Gastrocnemius medialis (tissue), 4 donors: Measurements from ENCODE around the gene EXOSC1.

Source experiments
- POLR2A ChIP-seq, 2 donors: fragments of 450-650 bp; IDR thresholded peaks; one replicate each; pipeline ENCODE4 v1.6.1; 2017; ENCODE audit warnings: antibody characterized with exemption in 2 of 2, mild to moderate bottlenecking in 2 of 2, moderate library complexity in 2 of 2
- TF ChIP-seq, protein P1 (sequence below), 5 experiments: fragments of 450-650 bp in 3 of 5; fragments of 200-600 bp in 2 of 5; sonication (generic) in 2 of 5; IDR thresholded peaks in 4 of 5; conservative IDR thresholded peaks in 1 of 5; 1 replicate in 4 of 5; 2 replicates in 1 of 5; pipeline ENCODE4 v1.5.1; 2016 to 2019; ENCODE audit warnings: antibody characterized with exemption in 5 of 5, mild to moderate bottlenecking in 3 of 5, moderate library complexity in 3 of 5

GRCh38 chr10:97404044-97404443 lies 41.8 kb downstream of the EXOSC1 start:
- TF ChIP-seq, protein P1, sequence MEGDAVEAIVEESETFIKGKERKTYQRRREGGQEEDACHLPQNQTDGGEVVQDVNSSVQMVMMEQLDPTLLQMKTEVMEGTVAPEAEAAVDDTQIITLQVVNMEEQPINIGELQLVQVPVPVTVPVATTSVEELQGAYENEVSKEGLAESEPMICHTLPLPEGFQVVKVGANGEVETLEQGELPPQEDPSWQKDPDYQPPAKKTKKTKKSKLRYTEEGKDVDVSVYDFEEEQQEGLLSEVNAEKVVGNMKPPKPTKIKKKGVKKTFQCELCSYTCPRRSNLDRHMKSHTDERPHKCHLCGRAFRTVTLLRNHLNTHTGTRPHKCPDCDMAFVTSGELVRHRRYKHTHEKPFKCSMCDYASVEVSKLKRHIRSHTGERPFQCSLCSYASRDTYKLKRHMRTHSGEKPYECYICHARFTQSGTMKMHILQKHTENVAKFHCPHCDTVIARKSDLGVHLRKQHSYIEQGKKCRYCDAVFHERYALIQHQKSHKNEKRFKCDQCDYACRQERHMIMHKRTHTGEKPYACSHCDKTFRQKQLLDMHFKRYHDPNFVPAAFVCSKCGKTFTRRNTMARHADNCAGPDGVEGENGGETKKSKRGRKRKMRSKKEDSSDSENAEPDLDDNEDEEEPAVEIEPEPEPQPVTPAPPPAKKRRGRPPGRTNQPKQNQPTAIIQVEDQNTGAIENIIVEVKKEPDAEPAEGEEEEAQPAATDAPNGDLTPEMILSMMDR (IDR thresholded peaks at IDR 0.05 in 4 of 5, conservative IDR thresholded peaks at IDR 0.05 in 1 of 5), result no peak
- no peak for TF ChIP-seq POLR2A (IDR thresholded peaks at IDR 0.05)
